Tibial artery (tissue), 4 donors: ENCODE results near the gene LDHAL6A.

Experiments
- DNase-seq, 2 donors: peaks; one replicate each; pipeline ENCODE4 v3.0.0-alpha.2; 2019
- H3K27ac ChIP-seq, 2 donors: fragments of 200-600 bp; sonication (generic) in 1 of 2; 1 replicate in 1 of 2; 2 replicates in 1 of 2; pipeline ENCODE4 v1.5.1; 2018 to 2019; ENCODE audit warnings: mild to moderate bottlenecking in 1 of 2
- H3K27me3 ChIP-seq, 2 donors: fragments of 200-600 bp; sonication (generic) in 1 of 2; one replicate each; pipeline versions ENCODE4 v1.5.1 to v1.6.0; 2016 to 2019
- H3K36me3 ChIP-seq, 3 donors: fragments of 200-600 bp; sonication (generic) in 2 of 3; one replicate each; pipeline ENCODE4 v1.5.1; 2016 to 2019; ENCODE audit warnings: mild to moderate bottlenecking in 2 of 3
- H3K4me1 ChIP-seq, 4 donors: fragments of 200-600 bp; sonication (generic) in 2 of 4; 1 replicate in 3 of 4; 2 replicates in 1 of 4; pipeline ENCODE4 v1.5.1; 2016 to 2019
- H3K4me3 ChIP-seq, 2 donors: fragments of 200-600 bp; sonication (generic) in 1 of 2; 1 replicate in 1 of 2; 2 replicates in 1 of 2; pipeline ENCODE4 v1.5.1; 2018 to 2019; ENCODE audit warnings: mild to moderate bottlenecking in 2 of 2
- H3K9me3 ChIP-seq, 3 donors: fragments of 200-600 bp; sonication (generic) in 1 of 3; one replicate each; pipeline ENCODE4 v1.5.1; 2016 to 2019
- intact Hi-C: fragments of 100-400 bp; cut with DNase I; formaldehyde crosslinking; loops from one replicate; pipeline ENCODE4 v1.15.0; 2023; ENCODE audit warnings: low total_unique reads
- TF ChIP-seq, protein P1 (sequence below), 2 experiments: fragments of 200-600 bp in 1 of 2; fragments of 450-650 bp in 1 of 2; IDR thresholded peaks; one replicate each; pipeline ENCODE4 v1.5.1; 2017 to 2019; ENCODE audit warnings: antibody characterized with exemption in 2 of 2, mild to moderate bottlenecking in 1 of 2, moderate library complexity in 1 of 2

LDHAL6A gene

GRCh38 chr11:18522388-18522787 lies 66.7 kb downstream of the LDHAL6A start:
- no peak overlapping the region for H3K4me3 ChIP-seq
- intact Hi-C loops = loop anchor here (10.0 kb wide), 2 partner anchors 112 to 128 kb away; partner anchors contain the start of genes LDHA and SPTY2D1
- H3K27ac ChIP-seq = no peak overlapping the region
- peaks cover 7 to 18% (median 8%) of the 10 kb centered on the region in 3 donors for H3K36me3 ChIP-seq
- no peaks in the 10 kb centered on the region for H3K27me3 ChIP-seq
- H3K9me3 ChIP-seq = no peaks in the 10 kb centered on the region
- H3K4me1 ChIP-seq = peaks cover 0 to 31% (median 8%) of the 10 kb centered on the region in 4 donors
- TF ChIP-seq, protein P1, sequence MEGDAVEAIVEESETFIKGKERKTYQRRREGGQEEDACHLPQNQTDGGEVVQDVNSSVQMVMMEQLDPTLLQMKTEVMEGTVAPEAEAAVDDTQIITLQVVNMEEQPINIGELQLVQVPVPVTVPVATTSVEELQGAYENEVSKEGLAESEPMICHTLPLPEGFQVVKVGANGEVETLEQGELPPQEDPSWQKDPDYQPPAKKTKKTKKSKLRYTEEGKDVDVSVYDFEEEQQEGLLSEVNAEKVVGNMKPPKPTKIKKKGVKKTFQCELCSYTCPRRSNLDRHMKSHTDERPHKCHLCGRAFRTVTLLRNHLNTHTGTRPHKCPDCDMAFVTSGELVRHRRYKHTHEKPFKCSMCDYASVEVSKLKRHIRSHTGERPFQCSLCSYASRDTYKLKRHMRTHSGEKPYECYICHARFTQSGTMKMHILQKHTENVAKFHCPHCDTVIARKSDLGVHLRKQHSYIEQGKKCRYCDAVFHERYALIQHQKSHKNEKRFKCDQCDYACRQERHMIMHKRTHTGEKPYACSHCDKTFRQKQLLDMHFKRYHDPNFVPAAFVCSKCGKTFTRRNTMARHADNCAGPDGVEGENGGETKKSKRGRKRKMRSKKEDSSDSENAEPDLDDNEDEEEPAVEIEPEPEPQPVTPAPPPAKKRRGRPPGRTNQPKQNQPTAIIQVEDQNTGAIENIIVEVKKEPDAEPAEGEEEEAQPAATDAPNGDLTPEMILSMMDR (IDR thresholded peaks at IDR 0.05) = no peak
- DNase-seq = no peak

GRCh38 chr11:18523084-18523483 lies 67.4 kb downstream of the LDHAL6A start:
- DNase-seq = no peak
- intact Hi-C loops = loop anchor here (10.0 kb wide), 2 partner anchors 112 to 128 kb away; partner anchors contain the start of genes LDHA and SPTY2D1
- TF ChIP-seq, protein P1 (IDR thresholded peaks at IDR 0.05) = no peak
- Histone ChIP-seq H3K27me3 (no peaks in the 10 kb centered on the region), H3K36me3 (peaks cover under 1 to 11% (median 4%) of the 10 kb centered on the region in 3 donors), H3K9me3 (no peaks in the 10 kb centered on the region), H3K4me3 (no peak overlapping the region), H3K27ac (no peak overlapping the region), H3K4me1 (peaks cover 0 to 37% (median 11%) of the 10 kb centered on the region in 4 donors)

GRCh38 chr11:18524248-18524647 lies 68.6 kb downstream of the LDHAL6A start:
- DNase-seq = no peak
- no peak overlapping the region for H3K4me3 ChIP-seq
- peaks cover 0 to 37% (median 11%) of the 10 kb centered on the region in 4 donors for H3K4me1 ChIP-seq
- no peaks in the 10 kb centered on the region for H3K27me3 ChIP-seq
- no peaks in the 10 kb centered on the region for H3K9me3 ChIP-seq
- intact Hi-C loops = loop anchor here (10.0 kb wide), 2 partner anchors 111 to 129 kb away; partner anchors contain the start of genes LDHA and SPTY2D1
- no peak overlapping the region for H3K27ac ChIP-seq
- TF ChIP-seq, protein P1 (IDR thresholded peaks at IDR 0.05) = no peak
- H3K36me3 ChIP-seq = no peaks in the 10 kb centered on the region

DNA sequence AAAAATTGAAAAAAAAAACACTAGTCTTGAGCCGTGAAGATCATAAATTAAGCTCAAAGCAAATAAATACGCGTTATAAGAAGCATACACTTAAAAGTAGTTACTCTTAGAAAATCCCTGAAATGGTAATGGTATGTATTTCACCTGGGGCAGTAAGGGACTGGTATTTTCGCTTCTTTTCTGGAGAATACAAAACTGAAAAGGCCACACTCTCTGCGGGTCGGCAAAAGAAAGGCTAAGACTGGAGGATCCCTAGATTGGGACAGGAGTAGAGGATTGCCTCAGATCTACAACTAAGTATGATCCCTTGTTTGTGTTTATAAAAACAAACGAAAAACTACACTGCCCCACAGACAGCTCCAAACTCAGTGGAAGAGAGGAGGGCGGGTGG lies 70.5 kb downstream of the LDHAL6A start:
- Histone ChIP-seq H3K9me3 (no peaks in the 10 kb centered on the region), H3K36me3 (peaks cover 0 to 5% (median 0%) of the 10 kb centered on the region in 3 donors), H3K27ac (peak overlapping the region; percentile 92 to 93), H3K27me3 (no peaks in the 10 kb centered on the region), H3K4me1 (peaks cover 0 to 37% (median 11%) of the 10 kb centered on the region in 4 donors), H3K4me3 (peak overlapping the region; percentile 84 to 95)
- intact Hi-C loops = loop anchor here (2.0 to 10.0 kb wide), 3 partner anchors 109 to 203 kb away; partner anchors contain the start of genes GTF2H1, HPS5, LDHA and SPTY2D1
- TF ChIP-seq, protein P1 (IDR thresholded peaks at IDR 0.05) = no peak
- DNase-seq = no peak

DNA sequence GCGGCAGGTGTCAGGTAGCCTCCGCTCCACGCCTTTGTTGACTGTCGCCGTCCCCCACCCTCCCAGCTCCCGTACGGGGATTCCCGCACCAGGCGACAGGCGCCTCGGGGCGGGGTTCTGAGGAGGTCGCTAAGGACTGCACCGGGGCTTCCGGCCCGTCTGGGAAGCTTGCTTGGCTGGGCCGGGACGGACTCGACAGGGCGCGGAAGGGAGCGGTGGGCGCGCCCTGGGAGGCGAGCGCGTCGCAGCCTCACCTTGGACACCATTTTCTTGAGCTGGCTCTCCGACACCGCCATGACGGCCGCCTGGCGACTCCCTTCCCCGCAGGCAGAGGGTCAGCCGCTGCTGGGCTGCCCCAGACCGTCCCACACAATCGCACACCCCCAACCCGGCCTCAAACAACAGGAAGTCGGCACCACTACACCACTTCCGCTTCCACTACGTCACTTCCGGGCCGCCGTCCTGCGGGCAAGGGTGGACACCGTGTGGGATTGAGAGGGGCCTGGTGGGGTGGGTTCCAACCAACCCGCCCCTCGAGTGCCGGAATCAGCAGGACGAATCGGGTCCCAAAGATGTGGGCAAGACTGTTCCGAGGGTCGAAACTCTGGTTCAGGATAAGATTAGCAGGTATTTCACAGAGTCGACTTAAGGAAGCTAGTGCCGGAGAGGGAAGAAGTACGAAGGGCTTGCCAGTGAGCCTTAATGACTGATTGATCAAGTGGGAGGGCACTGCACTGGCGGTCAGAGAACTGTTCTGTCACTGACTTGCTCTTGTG lies 71.1 kb downstream of the LDHAL6A start, which contains the start of gene TSG101:
TSS of gene TSG101 (minus strand) at position 422 of the 776 bp plus-strand sequence. CDS start at position 296, 126 bp downstream.
- Histone ChIP-seq H3K4me1 (peaks cover 0 to 37% (median 11%) of the 10 kb centered on the region in 4 donors), H3K4me3 (peak within 1 kb of the TSS; percentile 84 to 95), H3K9me3 (no peaks in the 10 kb centered on the region), H3K27me3 (no peaks in the 10 kb centered on the region), H3K27ac (peak within 1 kb of the TSS; percentile 92 to 93), H3K36me3 (peaks cover 0 to 8% (median 0%) of the 10 kb centered on the region in 3 donors)
- intact Hi-C loops = loop anchor here (2.0 to 10.0 kb wide), 3 partner anchors 108 to 204 kb away; partner anchors contain the start of genes GTF2H1, HPS5, LDHA and SPTY2D1
- peak; percentile 94 to 95 for DNase-seq
- TF ChIP-seq, protein P1 (IDR thresholded peaks at IDR 0.05) = no peak
